Measurements from ENCODE around the gene RPS19BP1.

The RPS19BP1 gene

GRCh38 chr22:39498802-39499201 lies 33.7 kb downstream of the RPS19BP1 start:
- ATAC-seq (ENCODE audit: insufficient read depth, low read depth) (no peak), DNase-seq (no peak)
- no peak overlapping the region for H2AFZ ChIP-seq (ENCODE audit: low read depth, low read length)
- H3K36me3 ChIP-seq (ENCODE audit: insufficient read depth, low read length) = peaks cover 6% of the 10 kb centered on the region
- no peak overlapping the region for H3K4me2 ChIP-seq (ENCODE audit: insufficient read depth, low read length)
- H3K27ac ChIP-seq (ENCODE audit: low read length) = no peak overlapping the region
- H3K9ac ChIP-seq (ENCODE audit: low read depth, low read length) = no peak overlapping the region
- TF ChIP-seq EZH2 (IDR thresholded peaks at IDR 0.05; ENCODE audit: borderline replicate concordance, low read depth, low read length, severe bottlenecking) = no peak
- no peak for TF ChIP-seq CTCF (IDR thresholded peaks at IDR 0.05; ENCODE audit: borderline replicate concordance, extremely low read depth, low read length, poor library complexity, severe bottlenecking)
- H3K4me3 ChIP-seq (ENCODE audit: low read depth in 1 of 2, low read length in 2 of 2) = no peak overlapping the region
- peaks cover 10% of the 10 kb centered on the region; the same call in 1 of the 2 replicates for H4K20me1 ChIP-seq (ENCODE audit: insufficient read depth, low read length)
- no peaks in the 10 kb centered on the region for H3K27me3 ChIP-seq (ENCODE audit: insufficient read depth, low read length, poor library complexity)
- H3K9me3 ChIP-seq (ENCODE audit: insufficient read depth, low read length, severe bottlenecking) = no peaks in the 10 kb centered on the region
- H3K4me1 ChIP-seq (ENCODE audit: insufficient read depth, low read length) = peaks cover 19% of the 10 kb centered on the region
- peaks cover 17% of the 10 kb centered on the region for H3K79me2 ChIP-seq (ENCODE audit: insufficient read depth, low read length)

- peaks cover 15% of the 10 kb centered on the region for H3K4me1 ChIP-seq (ENCODE audit: insufficient read depth, low read length)
- H3K4me3 ChIP-seq (ENCODE audit: low read depth in 1 of 2, low read length in 2 of 2) = no peak overlapping the region
- H2AFZ ChIP-seq (ENCODE audit: low read depth, low read length) = no peak overlapping the region
- H3K27ac ChIP-seq (ENCODE audit: low read length) = no peak overlapping the region
- ATAC-seq (ENCODE audit: insufficient read depth, low read depth) = no peak
- H3K27me3 ChIP-seq (ENCODE audit: insufficient read depth, low read length, poor library complexity) = no peaks in the 10 kb centered on the region
- peaks cover 1% of the 10 kb centered on the region for H3K36me3 ChIP-seq (ENCODE audit: insufficient read depth, low read length)
- peaks cover 5% of the 10 kb centered on the region; the same call in 1 of the 2 replicates for H4K20me1 ChIP-seq (ENCODE audit: insufficient read depth, low read length)
- TF ChIP-seq EZH2 (IDR thresholded peaks at IDR 0.05; ENCODE audit: borderline replicate concordance, low read depth, low read length, severe bottlenecking) = no peak
- TF ChIP-seq CTCF (IDR thresholded peaks at IDR 0.05; ENCODE audit: borderline replicate concordance, extremely low read depth, low read length, poor library complexity, severe bottlenecking) = no peak
- DNase-seq = no peak
- no peak overlapping the region for H3K4me2 ChIP-seq (ENCODE audit: insufficient read depth, low read length)
- no peak overlapping the region for H3K9ac ChIP-seq (ENCODE audit: low read depth, low read length)
- peaks cover 12% of the 10 kb centered on the region for H3K79me2 ChIP-seq (ENCODE audit: insufficient read depth, low read length)
- no peaks in the 10 kb centered on the region for H3K9me3 ChIP-seq (ENCODE audit: insufficient read depth, low read length, severe bottlenecking)
These were observed 34.2 kb downstream of the RPS19BP1 start for GRCh38 chr22:39498368-39498767.

GRCh38 chr22:39497429-39497828 lies 35.1 kb downstream of the RPS19BP1 start:
- no peak for TF ChIP-seq EZH2 (IDR thresholded peaks at IDR 0.05; ENCODE audit: borderline replicate concordance, low read depth, low read length, severe bottlenecking)

GRCh38 chr22:39496131-39496838 lies 36.3 kb downstream of the RPS19BP1 start:
- Histone ChIP-seq H3K27ac (ENCODE audit: low read length) (no peak overlapping the region), H3K79me2 (ENCODE audit: insufficient read depth, low read length) (no peaks in the 10 kb centered on the region), H3K4me1 (ENCODE audit: insufficient read depth, low read length) (peaks cover 1% of the 10 kb centered on the region; the same call in 1 of the 2 replicates), H4K20me1 (ENCODE audit: insufficient read depth, low read length) (no peaks in the 10 kb centered on the region), H3K4me3 (ENCODE audit: low read depth in 1 of 2, low read length in 2 of 2) (no peak overlapping the region), H2AFZ (ENCODE audit: low read depth, low read length) (no peak overlapping the region), H3K27me3 (ENCODE audit: insufficient read depth, low read length, poor library complexity) (no peaks in the 10 kb centered on the region), H3K9ac (ENCODE audit: low read depth, low read length) (no peak overlapping the region), H3K36me3 (ENCODE audit: insufficient read depth, low read length) (no peaks in the 10 kb centered on the region), H3K4me2 (ENCODE audit: insufficient read depth, low read length) (no peak overlapping the region), H3K9me3 (ENCODE audit: insufficient read depth, low read length, severe bottlenecking) (no peaks in the 10 kb centered on the region)
- peak; percentile 48 for DNase-seq
- TF ChIP-seq CTCF (IDR thresholded peaks at IDR 0.05; ENCODE audit: borderline replicate concordance, extremely low read depth, low read length, poor library complexity, severe bottlenecking) (peak; percentile 59), EZH2 (IDR thresholded peaks at IDR 0.05; ENCODE audit: borderline replicate concordance, low read depth, low read length, severe bottlenecking) (no peak)
- ATAC-seq (ENCODE audit: insufficient read depth, low read depth) = peak; percentile 70; the same call in 2 of the 3 replicates

More at GRCh38 chr22:39497429-39497828, 35.1 kb downstream of the RPS19BP1 start:
- Histone ChIP-seq H3K27me3 (ENCODE audit: insufficient read depth, low read length, poor library complexity) (no peaks in the 10 kb centered on the region), H3K36me3 (ENCODE audit: insufficient read depth, low read length) (no peaks in the 10 kb centered on the region; the same call in 1 of the 2 replicates), H3K4me2 (ENCODE audit: insufficient read depth, low read length) (no peak overlapping the region), H3K4me3 (ENCODE audit: low read depth in 1 of 2, low read length in 2 of 2) (no peak overlapping the region), H3K9ac (ENCODE audit: low read depth, low read length) (no peak overlapping the region), H3K79me2 (ENCODE audit: insufficient read depth, low read length) (peaks cover 3% of the 10 kb centered on the region), H4K20me1 (ENCODE audit: insufficient read depth, low read length) (no peaks in the 10 kb centered on the region), H3K9me3 (ENCODE audit: insufficient read depth, low read length, severe bottlenecking) (no peaks in the 10 kb centered on the region), H3K4me1 (ENCODE audit: insufficient read depth, low read length) (peaks cover 9% of the 10 kb centered on the region), H3K27ac (ENCODE audit: low read length) (no peak overlapping the region), H2AFZ (ENCODE audit: low read depth, low read length) (no peak overlapping the region)
- no peak for ATAC-seq (ENCODE audit: insufficient read depth, low read depth)
- DNase-seq = no peak

Measured in DND-41 (cell line).